Esophagus (tissue), 2 donors: ENCODE results near the gene LCN1. TPM values are rescaled to one million over a fixed set of nuclear protein-coding genes. Genes with fewer than 3 reads are reported as not detected.

ENCODE experiments used
- H3K27ac ChIP-seq, 2 donors: one replicate each; pipeline ENCODE4 v1.5.1; 2013; ENCODE audit warnings: low read depth in 2 of 2, mild to moderate bottlenecking in 2 of 2, inconsistent platforms in 1 of 2, low read length in 1 of 2, moderate library complexity in 1 of 2
- H3K27me3 ChIP-seq, 2 donors: one replicate each; pipeline ENCODE4 v1.6.1; 2013; ENCODE audit warnings: low read length in 2 of 2, control low read depth in 1 of 2, mild to moderate bottlenecking in 1 of 2; ENCODE audit not compliant: insufficient read depth in 2 of 2, control insufficient read depth in 1 of 2
- H3K36me3 ChIP-seq, 2 donors: one replicate each; pipeline ENCODE4 v1.6.1; 2013; ENCODE audit warnings: low read length in 1 of 2; ENCODE audit not compliant: control insufficient read depth in 2 of 2, insufficient read depth in 2 of 2
- H3K4me1 ChIP-seq, 2 donors: one replicate each; pipeline ENCODE4 v1.6.1; 2013; ENCODE audit warnings: low read length in 1 of 2; ENCODE audit not compliant: control insufficient read depth in 2 of 2, insufficient read depth in 2 of 2
- H3K4me3 ChIP-seq, 2 donors: one replicate each; pipeline ENCODE4 v1.5.1; 2013; ENCODE audit warnings: low read length in 2 of 2, mild to moderate bottlenecking in 2 of 2, low read depth in 1 of 2, moderate library complexity in 1 of 2
- H3K9me3 ChIP-seq, 2 donors: one replicate each; pipeline ENCODE4 v1.6.1; 2013; ENCODE audit warnings: mild to moderate bottlenecking in 2 of 2, low read depth in 1 of 2, low read length in 1 of 2, moderate library complexity in 1 of 2; ENCODE audit not compliant: control insufficient read depth in 2 of 2, insufficient read depth in 1 of 2
- WGBS, 2 donors: extraction: QIAGEN DNeasy Blood & Tissue Kit; methylation state at CpG; one replicate each; pipeline ENCODE4 v1.1.7; 2013; 5-methylcytosine and 5-hydroxymethylcytosine counted together
- polyA plus RNA-seq, 2 donors: library from polyadenylated mRNA; stranded (reverse); fragments of 200-250 nt; gene quantifications; one replicate each; pipeline ENCODE4 v1.2.3, GENCODE V29; 2013
- donor health status: healthy with polysubstance abuse.
- donor health status: Bipolar disorder and iron deficiency.

LCN1 gene
- polyA plus RNA-seq, 2 donors, result not detected

- H3K9me3 ChIP-seq, result no peaks in the 10 kb centered on the region
Measured at GRCh38 chr9:135521608-135522095, 412 bp downstream of the LCN1 start.

GRCh38 chr9:135522137-135522877 is 1.1 kb downstream of the LCN1 start:
- Histone ChIP-seq H3K27ac (no peak overlapping the region), H3K9me3 (no peaks in the 10 kb centered on the region), H3K27me3 (no peaks in the 10 kb centered on the region), H3K4me1 (no peaks in the 10 kb centered on the region), H3K4me3 (no peak overlapping the region), H3K36me3 (no peaks in the 10 kb centered on the region)
- 67 to 71% methylated on average over 14 to 16 of the region's 16 CpGs for WGBS, 2 donors

More at GRCh38 chr9:135521608-135522095, 412 bp downstream of the LCN1 start:
- Histone ChIP-seq H3K4me1 (no peaks in the 10 kb centered on the region), H3K4me3 (no peak overlapping the region), H3K27me3 (no peaks in the 10 kb centered on the region), H3K27ac (no peak overlapping the region), H3K36me3 (no peaks in the 10 kb centered on the region)
- WGBS, 2 donors, result 83 to 85% methylated on average over 10 to 11 of the region's 11 CpGs

- Histone ChIP-seq H3K4me3 (no peak overlapping the region), H3K27ac (no peak overlapping the region), H3K36me3 (no peaks in the 10 kb centered on the region), H3K27me3 (no peaks in the 10 kb centered on the region), H3K9me3 (no peaks in the 10 kb centered on the region), H3K4me1 (no peaks in the 10 kb centered on the region)
- WGBS, 2 donors, result 59 to 71% methylated on average over 17 of the region's 17 CpGs
Measured at GRCh38 chr9:135522931-135523330, 1.7 kb downstream of the LCN1 start.

- 74 to 77% methylated on average over 21 of the region's 21 CpGs for WGBS, 2 donors
Measured at GRCh38 chr9:135523521-135524129, 2.4 kb downstream of the LCN1 start.

GRCh38 chr9:135524130-135524861 is 3.1 kb downstream of the LCN1 start:
- Histone ChIP-seq H3K4me3 (no peak overlapping the region), H3K27me3 (no peaks in the 10 kb centered on the region), H3K4me1 (no peaks in the 10 kb centered on the region), H3K36me3 (no peaks in the 10 kb centered on the region), H3K9me3 (no peaks in the 10 kb centered on the region), H3K27ac (no peak overlapping the region)
- WGBS, 2 donors, result 62 to 67% methylated on average over 27 of the region's 27 CpGs

More at GRCh38 chr9:135523521-135524129, 2.4 kb downstream of the LCN1 start:
- Histone ChIP-seq H3K27ac (no peak overlapping the region), H3K27me3 (no peaks in the 10 kb centered on the region), H3K4me1 (no peaks in the 10 kb centered on the region), H3K4me3 (no peak overlapping the region), H3K9me3 (no peaks in the 10 kb centered on the region), H3K36me3 (no peaks in the 10 kb centered on the region)

- no peaks in the 10 kb centered on the region for H3K9me3 ChIP-seq
- WGBS, 2 donors, result 80 to 81% methylated on average over 31 of the region's 31 CpGs
- H3K27me3 ChIP-seq, result no peaks in the 10 kb centered on the region
- no peak overlapping the region for H3K27ac ChIP-seq
- H3K4me1 ChIP-seq, result no peaks in the 10 kb centered on the region
- H3K36me3 ChIP-seq, result no peaks in the 10 kb centered on the region
- H3K4me3 ChIP-seq, result no peak overlapping the region
Measured at GRCh38 chr9:135525241-135526088, 4.2 kb downstream of the LCN1 start.

GRCh38 chr9:135526089-135526729 is 5.0 kb downstream of the LCN1 start:
- no peak overlapping the region for H3K27ac ChIP-seq
- H3K27me3 ChIP-seq, result no peaks in the 10 kb centered on the region
- no peaks in the 10 kb centered on the region for H3K36me3 ChIP-seq
- H3K4me3 ChIP-seq, result no peak overlapping the region
- no peaks in the 10 kb centered on the region for H3K4me1 ChIP-seq
- WGBS, 2 donors, result 72 to 74% methylated on average over 10 to 11 of the region's 11 CpGs
- H3K9me3 ChIP-seq, result no peaks in the 10 kb centered on the region

GRCh38 chr9:135526730-135527571 is 5.7 kb downstream of the LCN1 start:
- Histone ChIP-seq H3K27me3 (no peaks in the 10 kb centered on the region), H3K9me3 (no peaks in the 10 kb centered on the region), H3K4me3 (no peak overlapping the region), H3K4me1 (no peaks in the 10 kb centered on the region), H3K27ac (no peak overlapping the region), H3K36me3 (no peaks in the 10 kb centered on the region)
- WGBS, 2 donors, result 61 to 65% methylated on average over 30 of the region's 30 CpGs
